Measurements from ENCODE around the gene IGF1R. TPM values are rescaled to one million over a fixed set of nuclear protein-coding genes. Genes with fewer than 3 reads are reported as not detected.

Gene IGF1R
- total and polyA plus RNA-seq, 2 of the 13 experiments (the other 11 are each of a cell fraction or from before 2014, with no cell fraction given) = 15.9 to 18.4 TPM

- TF ChIP-seq DMAP1 (CRISPR knock-in tag; IDR thresholded peaks at IDR 0.05) = no peak
- no peak for TF ChIP-seq ZNF766 (CRISPR knock-in tag; IDR thresholded peaks at IDR 0.05; ENCODE audit: borderline replicate concordance)
- TF ChIP-seq ZNF383 (CRISPR knock-in tag; IDR thresholded peaks at IDR 0.05; ENCODE audit: borderline replicate concordance) = no peak
- no peak for TF ChIP-seq SAP130 (CRISPR knock-in tag; IDR thresholded peaks at IDR 0.05; ENCODE audit: low read depth)
- no peak for TF ChIP-seq PPARG (CRISPR knock-in tag; conservative IDR thresholded peaks at IDR 0.05)
- no peaks in the 10 kb centered on the region for H3K9me3 ChIP-seq (ENCODE audit: low read length)
- intact Hi-C loops (cut with micrococcal nuclease; ENCODE audit: unreplicated experiment) = no loop called here
- H3K27ac ChIP-seq (ENCODE audit: extremely low read length, insufficient read depth, low read length) = no peak overlapping the region
- no peak for ATAC-seq
- no TSS peak for BruUV-seq (replicated peaks)
- in situ Hi-C loops (cut with HindIII; ENCODE audit: extremely low pct_ligation_motif_present, low pct_unique_long_range_greater_than_20kb) = no loop called here
- no peak for DNase-seq (ENCODE audit: low spot score)
- no peaks in the 10 kb centered on the region for H3K36me3 ChIP-seq (replicated peaks in 1 of 2; ENCODE audit: control insufficient read depth in 1 of 2, insufficient read depth in 2 of 2, low read length in 2 of 2)
- POLR2A ChIA-PET = no interaction called here
- no peaks in the 10 kb centered on the region for H4K20me1 ChIP-seq (ENCODE audit: insufficient read depth, low read length)
- peaks cover 0 to 6% of the 10 kb centered on the region in 2 experiments; a peak in 3 of 5 replicates for H3K27me3 ChIP-seq (ENCODE audit: control insufficient read depth in 1 of 2, insufficient read depth in 2 of 2, low read length in 2 of 2)
- no peak for FAIRE-seq
- H3K4me3 ChIP-seq (replicated peaks in 1 of 3; ENCODE audit: insufficient read depth in 1 of 3, low read depth in 2 of 3, low read length in 3 of 3) = no peak overlapping the region
- CTCF ChIA-PET (ENCODE audit: low intra/inter-chr PET ratio, low total read pairs) = no interaction called here
- no peak overlapping the region for H3K4me2 ChIP-seq (ENCODE audit: low read depth, low read length)
- no peak overlapping the region for H2AFZ ChIP-seq (ENCODE audit: low read length)
- H3K4me1 ChIP-seq (ENCODE audit: insufficient read depth, low read length) = no peaks in the 10 kb centered on the region
- no peak overlapping the region for H3K9ac ChIP-seq (ENCODE audit: insufficient read depth, low read depth, low read length)
- 21% methylated on average over 3 of the region's 3 CpGs for WGBS (ENCODE audit: low lambda C conversion rate)
- H3K79me2 ChIP-seq (ENCODE audit: insufficient read depth, low read length) = no peaks in the 10 kb centered on the region
Observed at GRCh38 chr15:98998279-98998678, 349.9 kb downstream of the IGF1R start.

- CTCF ChIA-PET (ENCODE audit: low intra/inter-chr PET ratio, low total read pairs) = no interaction called here
- H3K36me3 ChIP-seq (replicated peaks in 1 of 2; ENCODE audit: control insufficient read depth in 1 of 2, insufficient read depth in 2 of 2, low read length in 2 of 2) = no peaks in the 10 kb centered on the region
- 35% methylated on average over 2 of the region's 2 CpGs for WGBS (ENCODE audit: low lambda C conversion rate)
- FAIRE-seq (no peak), ATAC-seq (no peak), DNase-seq (ENCODE audit: low spot score) (no peak)
- no peaks in the 10 kb centered on the region for H3K4me1 ChIP-seq (ENCODE audit: insufficient read depth, low read length)
- no peaks in the 10 kb centered on the region for H3K9me3 ChIP-seq (ENCODE audit: low read length)
- no peaks in the 10 kb centered on the region for H4K20me1 ChIP-seq (ENCODE audit: insufficient read depth, low read length)
- in situ Hi-C loops (cut with HindIII; ENCODE audit: extremely low pct_ligation_motif_present, low pct_unique_long_range_greater_than_20kb) = no loop called here
- H3K27ac ChIP-seq (ENCODE audit: extremely low read length, insufficient read depth, low read length) = no peak overlapping the region
- H3K9ac ChIP-seq (ENCODE audit: insufficient read depth, low read depth, low read length) = no peak overlapping the region
- H3K27me3 ChIP-seq (ENCODE audit: control insufficient read depth in 1 of 2, insufficient read depth in 2 of 2, low read length in 2 of 2) = peaks cover 0 to 6% of the 10 kb centered on the region in 2 experiments; a peak in 4 of 5 replicates
- H3K79me2 ChIP-seq (ENCODE audit: insufficient read depth, low read length) = no peaks in the 10 kb centered on the region
- no peak overlapping the region for H3K4me2 ChIP-seq (ENCODE audit: low read depth, low read length)
- POLR2A ChIA-PET = no interaction called here
- no peak overlapping the region for H3K4me3 ChIP-seq (replicated peaks in 1 of 3; ENCODE audit: insufficient read depth in 1 of 3, low read depth in 2 of 3, low read length in 3 of 3)
- no TSS peak for BruUV-seq (replicated peaks)
- intact Hi-C loops (cut with micrococcal nuclease; ENCODE audit: unreplicated experiment) = no loop called here
- TF ChIP-seq ZNF225 (CRISPR knock-in tag; IDR thresholded peaks at IDR 0.05) = no peak
- TF ChIP-seq ZNF17 (CRISPR knock-in tag; IDR thresholded peaks at IDR 0.05) = no peak
- TF ChIP-seq ZNF7 (CRISPR knock-in tag; IDR thresholded peaks at IDR 0.05) = peak; percentile 78
- TF ChIP-seq PHF21A (CRISPR knock-in tag; IDR thresholded peaks at IDR 0.05) = no peak
- TF ChIP-seq YEATS2 (CRISPR knock-in tag; IDR thresholded peaks at IDR 0.05; ENCODE audit: borderline replicate concordance) = no peak
- TF ChIP-seq JARID2 (CRISPR knock-in tag; IDR thresholded peaks at IDR 0.05; ENCODE audit: insufficient replicate concordance) = no peak
- no peak overlapping the region for H2AFZ ChIP-seq (ENCODE audit: low read length)
Observed at GRCh38 chr15:98999233-98999632, 350.9 kb downstream of the IGF1R start.
